Neural cell (in vitro differentiated cells): ENCODE data around the gene NAB2.

ENCODE experiments used
- CTCF ChIP-seq: fragments of 450-650 bp; IDR thresholded peaks from 2 replicates; pipeline ENCODE4 v1.5.1; 2014; ENCODE audit warnings: antibody characterized with exemption, mild to moderate bottlenecking, moderate library complexity; ENCODE audit not compliant: poor library complexity, severe bottlenecking
- POLR2AphosphoS5 ChIP-seq: IDR thresholded peaks from 2 replicates; pipeline ENCODE4 v1.6.1; 2012

- TF ChIP-seq CTCF, result no peak
- no peak for TF ChIP-seq POLR2AphosphoS5
These were observed 22.7 kb upstream of the NAB2 start for GRCh38 chr12:57066245-57066644.
